ENCODE results near the gene LRRC25.
A peak's percentile ranks its signal among the peaks of the same experiment; 100 is the strongest.
"Not testable (repeated sequence)": the region's sequence is repeated elsewhere in the genome, so short reads cannot be mapped to it uniquely, and the experiment has no call there.

The LRRC25 gene

GRCh38 chr19:18379803-18380747 lies 17.3 kb downstream of the LRRC25 start:
- DNase-seq (ENCODE audit: low spot score): peak; percentile 94

GRCh38 chr19:18377026-18377425 lies 20.4 kb downstream of the LRRC25 start:
- DNase-seq (ENCODE audit: low spot score): no peak

- DNase-seq (ENCODE audit: low spot score): peak; percentile 95
Measured at GRCh38 chr19:18373892-18374629, 23.4 kb downstream of the LRRC25 start.

GRCh38 chr19:18373407-18373891 lies 24.0 kb downstream of the LRRC25 start:
- no peak for DNase-seq (ENCODE audit: low spot score)

GRCh38 chr19:18368504-18369222 lies 28.8 kb downstream of the LRRC25 start:
- DNase-seq (ENCODE audit: low spot score): no peak

GRCh38 chr19:18366021-18366435 lies 31.4 kb downstream of the LRRC25 start:
- DNase-seq (ENCODE audit: low spot score): no peak

- DNase-seq (ENCODE audit: low spot score): peak; percentile 74
Measured at GRCh38 chr19:18364826-18365528, 32.4 kb downstream of the LRRC25 start.

- not testable (repeated sequence) for DNase-seq (ENCODE audit: low spot score)
Measured at GRCh38 chr19:18364277-18364825, 33.1 kb downstream of the LRRC25 start.

- no peak for DNase-seq (ENCODE audit: low spot score)
Measured at GRCh38 chr19:18363787-18364186, 33.6 kb downstream of the LRRC25 start.

GRCh38 chr19:18362934-18363542 lies 34.4 kb downstream of the LRRC25 start:
- DNase-seq (ENCODE audit: low spot score): no peak

GRCh38 chr19:18361646-18362045 lies 35.8 kb downstream of the LRRC25 start:
- DNase-seq (ENCODE audit: low spot score): no peak

GRCh38 chr19:18357041-18357440 lies 40.4 kb downstream of the LRRC25 start:
- DNase-seq (ENCODE audit: low spot score): no peak

- DNase-seq (ENCODE audit: low spot score): not testable (repeated sequence)
Measured at GRCh38 chr19:18354743-18355142, 42.7 kb downstream of the LRRC25 start.

GRCh38 chr19:18353378-18354005 lies 43.9 kb downstream of the LRRC25 start:
- no peak for DNase-seq (ENCODE audit: low spot score)

- DNase-seq (ENCODE audit: low spot score): no peak
Measured at GRCh38 chr19:18351544-18351943, 45.9 kb downstream of the LRRC25 start.

- no peak for DNase-seq (ENCODE audit: low spot score)
Measured at GRCh38 chr19:18350490-18350889, 46.9 kb downstream of the LRRC25 start.

GRCh38 chr19:18349524-18350128 lies 47.8 kb downstream of the LRRC25 start:
- peak; percentile 88 for DNase-seq (ENCODE audit: low spot score)

GRCh38 chr19:18348818-18349339 lies 48.5 kb downstream of the LRRC25 start:
- not testable (repeated sequence) for DNase-seq (ENCODE audit: low spot score)

GRCh38 chr19:18348171-18348570 lies 49.3 kb downstream of the LRRC25 start:
- DNase-seq (ENCODE audit: low spot score): no peak

- DNase-seq (ENCODE audit: low spot score): peak; percentile 8
Measured at GRCh38 chr19:18346091-18346490, 51.3 kb downstream of the LRRC25 start.
